IPS-20b (cell line): ENCODE measurements around the gene RAD54L2.
"Not testable (repeated sequence)": the region's sequence is repeated elsewhere in the genome, so short reads cannot be mapped to it uniquely, and the experiment has no call there.

Experiments
- H3K27ac ChIP-seq: one replicate; pipeline ENCODE4 v1.5.1; 2013; ENCODE audit warnings: low read length
- H3K27me3 ChIP-seq: 2 replicates; pipeline ENCODE4 v1.6.1; 2013; ENCODE audit warnings: mild to moderate bottlenecking, low read length, inconsistent platforms; ENCODE audit not compliant: insufficient read depth
- H3K36me3 ChIP-seq: 2 replicates; pipeline ENCODE4 v1.6.1; 2013; ENCODE audit warnings: low read depth, mild to moderate bottlenecking, inconsistent platforms, low read length, moderate library complexity; ENCODE audit not compliant: insufficient read depth
- H3K4me1 ChIP-seq: 2 replicates; pipeline ENCODE4 v1.6.1; 2013; ENCODE audit warnings: mild to moderate bottlenecking, control low read depth, inconsistent platforms, low read length, moderate library complexity; ENCODE audit not compliant: insufficient read depth
- H3K4me3 ChIP-seq: 2 replicates; pipeline ENCODE4 v1.5.1; 2013; ENCODE audit warnings: mild to moderate bottlenecking, low read length, inconsistent platforms
- H3K9ac ChIP-seq: 2 replicates; pipeline ENCODE4 v1.6.1; 2013; ENCODE audit warnings: low read depth, mild to moderate bottlenecking, inconsistent platforms, low read length, moderate library complexity
- H3K9me3 ChIP-seq: 2 replicates; pipeline ENCODE4 v1.6.1; 2013; ENCODE audit warnings: mild to moderate bottlenecking, low read depth, low read length, inconsistent platforms; ENCODE audit not compliant: insufficient read depth

The RAD54L2 gene

GRCh38 chr3:51519848-51520247 is 18.7 kb upstream of the RAD54L2 start:
- Histone ChIP-seq H3K36me3 (no peaks in the 10 kb centered on the region), H3K4me3 (no peak overlapping the region), H3K27me3 (no peaks in the 10 kb centered on the region), H3K9me3 (no peaks in the 10 kb centered on the region), H3K27ac (no peak overlapping the region), H3K4me1 (no peaks in the 10 kb centered on the region), H3K9ac (no peak overlapping the region)

- not testable (repeated sequence) for H3K36me3 ChIP-seq, H3K27ac ChIP-seq, H3K9ac ChIP-seq, H3K4me1 ChIP-seq, H3K9me3 ChIP-seq, H3K4me3 ChIP-seq, H3K27me3 ChIP-seq
Observed at GRCh38 chr3:51520906-51521730, 17.4 kb upstream of the RAD54L2 start.

GRCh38 chr3:51522273-51522962 is 16.1 kb upstream of the RAD54L2 start:
- no peaks in the 10 kb centered on the region for H3K4me1 ChIP-seq
- H3K9me3 ChIP-seq: no peaks in the 10 kb centered on the region
- no peak overlapping the region for H3K27ac ChIP-seq
- no peaks in the 10 kb centered on the region for H3K36me3 ChIP-seq
- H3K27me3 ChIP-seq: no peaks in the 10 kb centered on the region
- H3K4me3 ChIP-seq: no peak overlapping the region
- no peak overlapping the region for H3K9ac ChIP-seq

- not testable (repeated sequence) for H3K9ac ChIP-seq, H3K4me3 ChIP-seq, H3K36me3 ChIP-seq, H3K4me1 ChIP-seq, H3K27me3 ChIP-seq, H3K9me3 ChIP-seq, H3K27ac ChIP-seq
Observed at GRCh38 chr3:51524874-51525273, 13.6 kb upstream of the RAD54L2 start.

GRCh38 chr3:51530485-51530884 is 8.0 kb upstream of the RAD54L2 start:
- Histone ChIP-seq H3K9ac (no peak overlapping the region), H3K36me3 (no peaks in the 10 kb centered on the region), H3K27me3 (no peaks in the 10 kb centered on the region), H3K9me3 (no peaks in the 10 kb centered on the region), H3K27ac (no peak overlapping the region), H3K4me3 (no peak overlapping the region), H3K4me1 (no peaks in the 10 kb centered on the region)

GRCh38 chr3:51535146-51536019 is 3.1 kb upstream of the RAD54L2 start:
- H3K4me3 ChIP-seq: no peak overlapping the region
- H3K36me3 ChIP-seq: no peaks in the 10 kb centered on the region
- no peaks in the 10 kb centered on the region for H3K9me3 ChIP-seq
- no peaks in the 10 kb centered on the region for H3K27me3 ChIP-seq
- H3K9ac ChIP-seq: no peak overlapping the region
- H3K4me1 ChIP-seq: peaks cover 5% of the 10 kb centered on the region
- no peak overlapping the region for H3K27ac ChIP-seq

GRCh38 chr3:51537631-51538030 is 888 bp upstream of the RAD54L2 start:
- H3K9me3 ChIP-seq, H3K4me1 ChIP-seq, H3K27ac ChIP-seq, H3K27me3 ChIP-seq: not testable (repeated sequence)
- H3K4me3 ChIP-seq: peak overlapping the region; percentile 90
- H3K36me3 ChIP-seq: peaks cover 10% of the 10 kb centered on the region; the same call in 1 of the 2 replicates
- H3K9ac ChIP-seq: peak overlapping the region; percentile 95; the same call in 1 of the 2 replicates

- Histone ChIP-seq H3K27me3 (no peaks in the 10 kb centered on the region), H3K27ac (peak overlapping the region; percentile 52)
Observed at GRCh38 chr3:51538115-51538458, 432 bp upstream of the RAD54L2 start.

GRCh38 chr3:51539291-51539941 is 897 bp downstream of the RAD54L2 start:
- no peaks in the 10 kb centered on the region for H3K27me3 ChIP-seq
- H3K9me3 ChIP-seq: no peaks in the 10 kb centered on the region
- peaks cover 22% of the 10 kb centered on the region; the same call in 1 of the 2 replicates for H3K36me3 ChIP-seq
- peak overlapping the region; percentile 90 for H3K4me3 ChIP-seq
- H3K27ac ChIP-seq: no peak overlapping the region
- peaks cover 5% of the 10 kb centered on the region for H3K4me1 ChIP-seq
- peak overlapping the region; percentile 95 for H3K9ac ChIP-seq

More at GRCh38 chr3:51538115-51538458, 432 bp upstream of the RAD54L2 start:
- peaks cover 5% of the 10 kb centered on the region for H3K4me1 ChIP-seq
- peak overlapping the region; percentile 90 for H3K4me3 ChIP-seq
- H3K9me3 ChIP-seq: no peaks in the 10 kb centered on the region
- peaks cover 15% of the 10 kb centered on the region; the same call in 1 of the 2 replicates for H3K36me3 ChIP-seq
- H3K9ac ChIP-seq: peak overlapping the region; percentile 95

- not testable (repeated sequence) for H3K9ac ChIP-seq, H3K9me3 ChIP-seq, H3K27ac ChIP-seq, H3K4me1 ChIP-seq, H3K27me3 ChIP-seq, H3K4me3 ChIP-seq
- H3K36me3 ChIP-seq: peaks cover 28% of the 10 kb centered on the region; the same call in 1 of the 2 replicates
Observed at GRCh38 chr3:51542596-51542995, 4.1 kb downstream of the RAD54L2 start.
